ENCODE results near the gene PLEKHA4. TPM values are rescaled to one million over a fixed set of nuclear protein-coding genes. Genes with fewer than 3 reads are reported as not detected.
A peak's percentile ranks its signal among the peaks of the same experiment; 100 is the strongest.

PLEKHA4 gene
- polyA plus RNA-seq, 1 donor: 40.4 TPM

DNA sequence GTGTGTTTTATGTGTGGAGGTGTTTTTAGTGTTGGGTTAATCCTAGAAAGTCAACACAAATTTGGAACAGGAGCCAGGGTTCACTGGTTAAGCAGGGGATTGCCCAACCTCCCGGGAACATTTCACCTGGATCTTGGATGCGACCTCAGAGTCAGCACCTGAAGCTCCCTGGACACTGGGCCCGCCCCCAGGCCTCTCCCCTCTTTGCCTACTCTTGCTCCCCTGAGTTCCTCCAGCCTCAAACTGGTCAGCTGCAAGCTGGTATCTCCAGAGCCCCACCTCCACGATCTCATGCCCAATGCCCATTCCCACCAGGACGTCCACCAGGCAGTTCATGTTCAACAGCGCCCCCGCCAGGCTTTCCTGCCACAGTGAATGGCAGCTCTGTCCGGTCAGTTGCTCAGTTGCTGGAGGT is 41.8 kb downstream of the PLEKHA4 start:
- DNase-seq: no peak

GRCh38 chr19:48822514-48822913 is 45.9 kb downstream of the PLEKHA4 start:
- no peak for DNase-seq

GRCh38 chr19:48821633-48822032 is 46.8 kb downstream of the PLEKHA4 start:
- DNase-seq: no peak

GRCh38 chr19:48819366-48819816 is 49.0 kb downstream of the PLEKHA4 start:
- DNase-seq: peak; percentile 55

GRCh38 chr19:48818234-48818820 is 50.1 kb downstream of the PLEKHA4 start:
- no peak for DNase-seq

DNA sequence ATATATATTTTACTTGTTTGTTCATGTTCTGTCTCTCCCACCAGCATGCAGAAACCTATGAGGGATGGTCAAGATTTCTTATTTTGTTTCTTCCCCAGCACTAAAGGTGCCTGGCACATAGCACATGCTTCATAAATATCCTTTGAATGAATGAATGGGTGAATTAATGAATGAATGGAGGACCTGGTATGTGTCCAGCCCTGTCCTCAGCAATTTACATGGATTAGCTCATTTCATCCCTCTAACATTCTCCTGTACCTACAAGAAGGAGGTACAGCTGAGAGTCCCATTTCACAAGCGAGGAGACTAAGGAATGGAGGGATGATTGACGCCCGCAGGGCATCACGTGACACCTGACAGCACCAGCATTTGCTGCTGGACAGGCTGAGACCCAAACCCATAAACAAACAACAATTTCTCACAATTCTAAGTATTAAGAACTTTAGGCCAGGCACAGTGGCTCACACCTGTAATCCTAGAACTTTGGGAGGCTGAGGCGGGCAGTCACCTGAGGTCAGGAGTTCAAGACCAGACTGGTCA is 50.8 kb downstream of the PLEKHA4 start:
- DNase-seq: no peak

DNA sequence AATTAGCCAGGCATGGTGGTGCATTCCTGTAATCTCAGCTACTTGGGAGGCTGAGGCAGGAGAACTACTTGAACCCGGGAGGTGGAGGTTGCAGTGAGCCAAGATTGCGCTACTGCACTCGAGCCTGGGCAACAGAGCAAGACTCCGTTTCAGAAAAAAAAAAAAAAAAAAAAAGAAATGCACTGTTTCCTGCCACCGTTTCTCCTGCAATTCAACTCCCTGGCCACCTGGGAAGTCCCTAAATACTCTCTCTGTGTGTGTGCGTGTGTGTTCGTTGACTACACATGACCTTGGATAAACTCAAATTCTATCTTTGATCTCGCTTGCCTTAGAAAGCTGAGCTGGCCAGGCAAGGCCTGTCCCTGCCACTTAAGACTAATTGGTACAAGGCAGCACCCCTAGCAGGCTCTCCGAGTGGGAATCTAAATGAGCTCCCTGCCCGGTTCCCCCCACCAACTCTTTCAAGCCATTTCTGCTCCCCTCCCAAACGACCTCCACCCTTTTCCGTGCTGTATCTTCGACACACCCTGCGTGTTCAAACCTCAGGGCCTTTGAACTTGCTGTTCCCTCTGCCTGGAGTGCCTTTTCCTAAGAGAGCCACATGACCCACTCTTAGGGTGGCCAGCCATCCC is 52.4 kb downstream of the PLEKHA4 start:
- no peak for DNase-seq

DNA sequence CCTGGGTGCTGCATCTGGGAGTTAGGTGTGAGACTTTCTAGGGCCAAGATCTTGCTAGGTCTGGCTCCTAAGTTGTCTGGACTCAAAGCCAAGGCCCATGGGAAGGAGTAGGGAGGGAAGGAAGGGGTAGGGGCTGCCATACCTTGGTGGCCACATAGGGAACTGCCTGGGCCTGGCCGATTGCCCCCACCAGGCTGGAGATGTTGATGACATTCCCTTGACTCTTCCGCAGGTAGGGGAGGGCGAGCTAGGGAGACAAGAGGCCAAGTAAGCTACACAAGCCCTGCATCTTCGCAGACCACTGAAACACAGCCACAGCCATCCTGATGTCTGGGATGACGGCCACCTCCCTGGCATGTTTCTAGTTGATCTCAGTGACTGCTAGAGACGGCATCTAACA is 53.5 kb downstream of the PLEKHA4 start:
- DNase-seq: no peak

DNA sequence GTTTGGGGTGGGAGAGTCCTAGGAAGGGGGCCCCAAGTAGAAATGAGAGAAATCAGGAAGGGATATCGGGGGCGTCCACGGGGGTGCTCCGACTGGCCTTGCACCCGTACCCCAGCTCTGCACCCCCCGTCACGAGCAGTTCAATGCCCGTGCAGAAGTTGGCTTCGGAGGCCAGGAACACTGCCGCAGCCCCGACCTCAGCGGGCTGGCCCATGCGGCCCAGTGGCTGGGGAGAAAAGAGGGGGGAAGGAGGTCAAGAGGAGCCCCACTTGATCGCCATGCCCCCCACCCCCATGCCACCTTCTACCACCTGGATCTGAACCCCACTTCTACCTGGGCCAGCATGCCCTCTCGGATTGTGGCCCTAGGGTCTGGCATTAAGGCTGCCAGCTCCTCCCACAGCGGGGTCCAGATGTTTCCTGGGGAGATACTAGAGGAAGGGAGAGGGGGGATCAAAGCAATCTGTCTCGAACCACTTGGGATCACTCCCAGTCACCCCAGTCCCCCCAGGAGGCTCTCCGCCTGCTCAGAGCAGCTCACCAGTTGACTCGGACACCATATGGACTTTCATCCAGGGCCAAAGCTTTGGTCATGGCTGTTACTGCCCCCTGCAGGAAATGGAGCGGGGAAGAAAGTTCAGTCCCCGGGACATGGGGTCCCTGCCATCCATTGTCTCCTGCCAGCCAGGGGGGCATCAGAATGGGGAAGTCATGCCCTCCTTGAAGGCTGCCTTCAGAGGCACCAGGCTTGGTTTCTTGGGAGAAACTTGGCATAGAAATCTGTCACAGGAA is 55.1 kb downstream of the PLEKHA4 start:
- no peak for DNase-seq

GRCh38 chr19:48812094-48812929 is 56.1 kb downstream of the PLEKHA4 start:
- peak; percentile 69 for DNase-seq

DNA sequence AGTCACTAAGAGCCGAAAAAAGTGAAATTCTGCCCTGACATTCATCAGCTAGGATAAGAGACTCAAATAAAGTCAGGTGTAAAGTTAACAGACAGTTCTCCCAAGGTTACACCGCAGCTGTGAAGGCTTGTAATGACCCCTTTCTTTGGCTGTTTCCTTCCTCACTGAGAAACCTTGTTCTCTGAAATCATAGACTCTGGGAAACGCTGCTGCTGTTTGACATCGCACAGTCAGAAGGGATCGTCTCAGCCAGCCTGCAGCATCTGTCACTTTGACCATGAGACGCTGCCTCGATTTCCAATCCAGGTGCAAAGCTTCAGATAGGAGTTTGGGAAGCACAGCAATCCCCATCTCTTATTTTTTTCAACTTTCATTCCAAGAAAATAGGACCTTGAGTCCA is 58.3 kb downstream of the PLEKHA4 start:
- DNase-seq: no peak

GRCh38 chr19:48807590-48808308 is 60.7 kb downstream of the PLEKHA4 start:
- no peak for DNase-seq

- DNase-seq: no peak
Observed at GRCh38 chr19:48806818-48807589, 61.4 kb downstream of the PLEKHA4 start.

GRCh38 chr19:48806518-48806817 is 61.9 kb downstream of the PLEKHA4 start:
- peak; percentile 73 for DNase-seq

- DNase-seq: no peak
Observed at GRCh38 chr19:48805452-48805851, 63.0 kb downstream of the PLEKHA4 start.

DNA sequence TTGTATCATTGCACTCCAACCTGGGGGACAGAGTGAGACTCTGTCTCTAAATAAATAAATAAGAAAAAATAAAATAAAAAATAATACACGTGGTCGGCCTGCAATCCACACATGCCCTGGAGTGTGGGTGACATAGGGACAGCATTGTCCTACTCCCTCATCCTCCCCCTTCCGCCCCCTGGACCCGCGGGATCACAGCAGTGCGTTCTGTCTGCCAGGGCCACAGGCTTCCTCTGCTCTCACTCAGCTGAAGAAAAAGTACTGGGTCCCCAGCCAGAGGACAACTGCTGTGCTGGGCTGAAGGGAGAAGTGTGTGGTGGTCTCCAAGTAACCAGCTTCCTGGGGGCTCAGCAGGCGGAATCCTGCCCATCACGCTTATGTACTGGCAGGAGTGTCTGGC is 63.9 kb downstream of the PLEKHA4 start:
- no peak for DNase-seq

- no peak for DNase-seq
Observed at GRCh38 chr19:48802623-48803022, 65.8 kb downstream of the PLEKHA4 start.

DNA sequence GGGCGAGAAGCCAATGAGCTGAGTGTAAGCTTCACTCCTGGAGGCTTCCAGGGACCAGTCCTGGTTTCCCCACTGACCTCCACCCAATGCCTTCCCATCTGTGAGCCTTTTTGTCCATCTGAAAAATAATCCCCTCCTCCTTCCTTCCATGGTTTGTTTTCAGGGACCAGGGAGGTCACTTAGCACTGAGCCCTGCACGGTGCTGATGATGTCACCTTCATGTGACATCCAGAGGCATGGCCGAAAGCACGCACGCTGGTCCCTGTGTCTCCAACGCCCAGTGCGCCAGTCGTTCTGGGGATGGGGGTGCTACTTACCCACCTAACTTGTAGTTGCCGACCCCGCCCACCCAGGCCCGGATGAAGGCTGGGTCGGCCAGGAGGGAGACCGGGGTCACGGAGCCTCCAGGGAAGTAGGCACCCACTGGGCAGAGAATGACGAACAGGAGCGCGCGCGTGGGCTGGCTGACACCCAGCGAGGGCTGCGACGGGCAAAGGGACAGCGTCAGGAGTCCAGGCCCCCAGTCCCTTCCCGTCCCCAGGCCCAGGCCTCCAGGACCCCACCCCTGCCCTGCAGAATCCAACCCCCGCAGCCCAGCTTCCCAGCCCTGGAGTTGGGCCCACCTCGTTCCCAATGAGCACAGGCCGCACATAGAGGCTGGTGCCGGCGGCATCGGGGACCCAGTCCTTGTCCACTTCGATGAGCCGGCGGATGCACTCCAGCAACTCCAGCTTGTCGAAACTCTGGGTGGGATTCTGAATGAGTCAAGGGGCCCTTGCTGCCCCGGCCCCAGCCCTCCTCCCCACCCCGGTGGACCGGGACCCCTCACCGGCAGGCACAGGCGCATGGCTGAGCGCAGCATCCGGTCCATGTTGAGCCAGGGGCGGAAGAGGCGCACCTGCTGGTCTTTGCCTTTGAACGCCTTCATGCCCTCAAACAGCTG is 68.8 kb downstream of the PLEKHA4 start:
- no peak for DNase-seq

- no peak for DNase-seq
Observed at GRCh38 chr19:48798937-48799336, 69.5 kb downstream of the PLEKHA4 start.

DNA sequence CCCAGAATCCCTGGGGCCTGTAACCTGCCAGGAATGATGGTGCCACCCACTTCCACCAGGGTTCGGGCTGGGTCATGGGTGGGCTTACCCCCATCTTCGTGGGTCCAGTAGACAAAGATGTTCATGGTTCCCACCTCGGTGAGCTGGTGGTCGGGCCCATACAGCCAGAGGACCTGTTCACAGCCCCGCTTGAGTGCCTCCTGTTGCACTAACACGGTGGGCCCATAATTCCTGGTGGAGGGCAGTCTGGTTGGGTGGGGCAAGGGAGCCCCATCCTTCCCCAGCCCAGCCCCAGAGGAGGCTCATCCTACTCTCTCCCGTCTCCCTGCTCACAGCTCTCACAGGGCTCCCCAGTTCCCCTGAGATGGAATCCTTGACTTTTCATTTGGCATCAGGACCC is 71.3 kb downstream of the PLEKHA4 start:
- no peak for DNase-seq

All from hindlimb muscle (tissue), 1 donor.